Large intestine (tissue), 12 donors: ENCODE measurements around the gene KDM5B. TPM values are rescaled to one million over a fixed set of nuclear protein-coding genes. Genes with fewer than 3 reads are reported as not detected.

ENCODE experiments used
- DNase-seq, 2 donors: peaks; one replicate each; pipeline versions ENCODE4 v3.0.0 to v3.0.0-alpha.2; 2013
- H3K27ac ChIP-seq: one replicate; pipeline ENCODE4 v1.5.1; 2013; ENCODE audit warnings: low read length
- H3K27me3 ChIP-seq: 2 replicates; pipeline ENCODE4 v1.6.1; 2013; ENCODE audit warnings: low read length; ENCODE audit not compliant: control insufficient read depth, insufficient read depth
- H3K36me3 ChIP-seq: 2 replicates; pipeline ENCODE4 v1.6.1; 2013; ENCODE audit warnings: low read length; ENCODE audit not compliant: control insufficient read depth, insufficient read depth
- H3K4me1 ChIP-seq: one replicate; pipeline ENCODE4 v1.6.1; 2013; ENCODE audit warnings: low read length; ENCODE audit not compliant: control insufficient read depth, insufficient read depth
- H3K4me3 ChIP-seq: one replicate; pipeline ENCODE4 v1.5.1; 2013; ENCODE audit warnings: low read length
- H3K9me3 ChIP-seq: one replicate; pipeline ENCODE4 v1.6.1; 2013; ENCODE audit warnings: mild to moderate bottlenecking, low read depth, low read length, moderate library complexity; ENCODE audit not compliant: control insufficient read depth
- WGBS: methylation state at CpG from one replicate; pipeline ENCODE4 v1.1.5; 2013; ENCODE audit warnings: low lambda C conversion rate; ENCODE audit not compliant: insufficient coverage; 5-methylcytosine and 5-hydroxymethylcytosine counted together
- long read RNA-seq, 11 donors: transcript quantifications; one replicate each; lab custom pipeline, GENCODE V29; 2026
- polyA plus RNA-seq: library from polyadenylated mRNA; unstranded; fragments of 120-200 nt; gene quantifications from one replicate; pipeline ENCODE4 v1.2.1, GENCODE V29; 2013

Gene KDM5B
- polyA plus RNA-seq: 39.7 TPM
- long read RNA-seq, donor 1, partial matches to known transcripts: 0 of 5 reads
- long read RNA-seq, donor 1, other reads (novel, unspliced or antisense): 0 of 5 reads
- long read RNA-seq, donor 2, full-length matches to known transcripts: 16 of 27 reads
- long read RNA-seq, donor 2, partial matches to known transcripts: 11 of 27 reads
- long read RNA-seq, donor 2, other reads (novel, unspliced or antisense): 0 of 27 reads
- long read RNA-seq, donor 3: 0 reads
- long read RNA-seq, donor 4, partial matches to known transcripts: 0 of 3 reads
- long read RNA-seq, donor 4, other reads (novel, unspliced or antisense): 0 of 3 reads
- long read RNA-seq, donor 5, transcript KDM5B-229 (1 exons, 3,141 nt): major isoform, 6 of 10 reads
- long read RNA-seq, donor 5, partial matches to known transcripts: 0 of 10 reads
- long read RNA-seq, donor 5, other reads (novel, unspliced or antisense): 0 of 10 reads
- long read RNA-seq, donor 6, full-length matches to known transcripts: 18 of 18 reads
- long read RNA-seq, donor 6, partial matches to known transcripts: 0 of 18 reads
- long read RNA-seq, donor 6, other reads (novel, unspliced or antisense): 0 of 18 reads
- long read RNA-seq, donor 7, partial matches to known transcripts: 0 of 6 reads
- long read RNA-seq, donor 7, other reads (novel, unspliced or antisense): 0 of 6 reads
- long read RNA-seq, donor 8, full-length matches to known transcripts: 26 of 26 reads
- long read RNA-seq, donor 8, partial matches to known transcripts: 0 of 26 reads
- long read RNA-seq, donor 8, other reads (novel, unspliced or antisense): 0 of 26 reads
- long read RNA-seq, donor 9, full-length matches to known transcripts: 11 of 11 reads
- long read RNA-seq, donor 9, partial matches to known transcripts: 0 of 11 reads
- long read RNA-seq, donor 9, other reads (novel, unspliced or antisense): 0 of 11 reads
- long read RNA-seq, donor 10, full-length matches to known transcripts: 15 of 15 reads
- long read RNA-seq, donor 10, partial matches to known transcripts: 0 of 15 reads
- long read RNA-seq, donor 10, other reads (novel, unspliced or antisense): 0 of 15 reads
- long read RNA-seq, donor 11, full-length matches to known transcripts: 8 of 8 reads
- long read RNA-seq, donor 11, partial matches to known transcripts: 0 of 8 reads
- long read RNA-seq, donor 11, other reads (novel, unspliced or antisense): 0 of 8 reads

- no CpG with 5 or more reads among the region's 84 CpGs for WGBS
- peak; percentile 57 to 80 for DNase-seq
- Histone ChIP-seq H3K27me3 (peaks cover 13% of the 10 kb centered on the region), H3K9me3 (peaks cover 2% of the 10 kb centered on the region), H3K36me3 (no peaks in the 10 kb centered on the region), H3K4me1 (peaks cover 9% of the 10 kb centered on the region), H3K27ac (peak within 1 kb of the TSS; percentile 70), H3K4me3 (peak within 1 kb of the TSS; percentile 78)
Measured at GRCh38 chr1:202807926-202808757, at the start of gene KDM5B. TSS of gene KDM5B (minus strand) at chr1:202808421. CDS start at chr1:202808305, 116 bp downstream.

- peaks cover 9% of the 10 kb centered on the region for H3K36me3 ChIP-seq
- H3K4me1 ChIP-seq: peaks cover 40% of the 10 kb centered on the region
- H3K4me3 ChIP-seq: no peak overlapping the region
- H3K27me3 ChIP-seq: no peaks in the 10 kb centered on the region
- no peaks in the 10 kb centered on the region for H3K9me3 ChIP-seq
- peak overlapping the region; percentile 70 for H3K27ac ChIP-seq
- DNase-seq: peak; percentile 79 to 92
- no CpG with 5 or more reads among the region's 4 CpGs for WGBS
Measured at GRCh38 chr1:202857136-202857610, 49.0 kb upstream of the KDM5B start.

- no peaks in the 10 kb centered on the region for H3K9me3 ChIP-seq
- H3K27me3 ChIP-seq: no peaks in the 10 kb centered on the region
- peaks cover 9% of the 10 kb centered on the region for H3K36me3 ChIP-seq
- DNase-seq: no peak
- peaks cover 37% of the 10 kb centered on the region for H3K4me1 ChIP-seq
- no peak overlapping the region for H3K4me3 ChIP-seq
- no peak overlapping the region for H3K27ac ChIP-seq
- WGBS: no CpG with 5 or more reads among the region's 2 CpGs
Measured at GRCh38 chr1:202856014-202856413, 47.8 kb upstream of the KDM5B start.

GRCh38 chr1:202854787-202855186 is 46.6 kb upstream of the KDM5B start:
- H3K27me3 ChIP-seq: no peaks in the 10 kb centered on the region
- peak in 1 of 2 donors; percentile 17 for DNase-seq
- WGBS: 80% methylated on average over 1 of the region's 8 CpGs
- H3K36me3 ChIP-seq: peaks cover 9% of the 10 kb centered on the region
- H3K4me3 ChIP-seq: no peak overlapping the region
- H3K4me1 ChIP-seq: peaks cover 33% of the 10 kb centered on the region
- H3K27ac ChIP-seq: no peak overlapping the region
- H3K9me3 ChIP-seq: no peaks in the 10 kb centered on the region

- DNase-seq: no peak
- Histone ChIP-seq H3K27ac (no peak overlapping the region), H3K4me1 (peaks cover 8% of the 10 kb centered on the region), H3K27me3 (no peaks in the 10 kb centered on the region), H3K4me3 (no peak overlapping the region), H3K9me3 (no peaks in the 10 kb centered on the region), H3K36me3 (peaks cover 11% of the 10 kb centered on the region)
- 90% methylated on average over 2 of the region's 15 CpGs for WGBS
Measured at GRCh38 chr1:202852163-202852904, 44.1 kb upstream of the KDM5B start.

GRCh38 chr1:202850593-202851362 is 42.6 kb upstream of the KDM5B start:
- no CpG with 5 or more reads among the region's 7 CpGs for WGBS
- H3K36me3 ChIP-seq: peaks cover 8% of the 10 kb centered on the region
- DNase-seq: no peak
- no peak overlapping the region for H3K27ac ChIP-seq
- no peak overlapping the region for H3K4me3 ChIP-seq
- no peaks in the 10 kb centered on the region for H3K4me1 ChIP-seq
- no peaks in the 10 kb centered on the region for H3K9me3 ChIP-seq
- H3K27me3 ChIP-seq: no peaks in the 10 kb centered on the region

GRCh38 chr1:202848191-202848542 is 39.9 kb upstream of the KDM5B start:
- Histone ChIP-seq H3K4me3 (no peak overlapping the region), H3K9me3 (no peaks in the 10 kb centered on the region), H3K36me3 (peaks cover 2% of the 10 kb centered on the region), H3K27ac (no peak overlapping the region), H3K27me3 (no peaks in the 10 kb centered on the region), H3K4me1 (no peaks in the 10 kb centered on the region)
- no peak for DNase-seq
- WGBS: no CpG with 5 or more reads among the region's 2 CpGs

GRCh38 chr1:202844935-202845334 is 36.7 kb upstream of the KDM5B start:
- no peaks in the 10 kb centered on the region for H3K9me3 ChIP-seq
- no peaks in the 10 kb centered on the region for H3K4me1 ChIP-seq
- no peaks in the 10 kb centered on the region for H3K27me3 ChIP-seq
- no peak for DNase-seq
- no CpG with 5 or more reads among the region's 6 CpGs for WGBS
- H3K27ac ChIP-seq: no peak overlapping the region
- no peak overlapping the region for H3K4me3 ChIP-seq
- peaks cover 2% of the 10 kb centered on the region for H3K36me3 ChIP-seq
